Adipocyte (in vitro differentiated cells): ENCODE measurements around the gene FOXN3.
"Not testable (repeated sequence)": the region's sequence is repeated elsewhere in the genome, so short reads cannot be mapped to it uniquely, and the experiment has no call there.

Experiments
- DNase-seq: peaks from one replicate; pipeline ENCODE4 v3.0.0-alpha.2; 2015; ENCODE audit warnings: low read depth
- H3K27me3 ChIP-seq: replicated peaks from 2 replicates; pipeline ENCODE4 v1.7.0; 2013; ENCODE audit warnings: mild to moderate bottlenecking, low read length, moderate library complexity; ENCODE audit not compliant: control insufficient read depth, insufficient read depth
- H3K36me3 ChIP-seq: 2 replicates; pipeline ENCODE4 v1.7.0; 2013; ENCODE audit warnings: low read length, mild to moderate bottlenecking, moderate library complexity; ENCODE audit not compliant: control insufficient read depth, insufficient read depth, severe bottlenecking
- H3K4me1 ChIP-seq: 2 replicates; pipeline ENCODE4 v1.7.0; 2013; ENCODE audit warnings: mild to moderate bottlenecking, low read length, moderate library complexity; ENCODE audit not compliant: control insufficient read depth, insufficient read depth
- H3K4me3 ChIP-seq: 2 replicates; pipeline ENCODE4 v1.7.0; 2013; ENCODE audit warnings: mild to moderate bottlenecking, low read length, moderate library complexity
- H3K9ac ChIP-seq: 2 replicates; pipeline ENCODE4 v1.7.0; 2013; ENCODE audit warnings: mild to moderate bottlenecking, low read length, moderate library complexity
- H3K9me3 ChIP-seq: 2 replicates; pipeline ENCODE4 v1.7.0; 2013; ENCODE audit warnings: mild to moderate bottlenecking, low read length, moderate library complexity; ENCODE audit not compliant: control insufficient read depth

The FOXN3 gene

GRCh38 chr14:89307409-89307808, 109.6 kb downstream of the FOXN3 start:
- no peak overlapping the region for H3K9ac ChIP-seq
- DNase-seq: no peak
- peaks cover 50% of the 10 kb centered on the region for H3K4me1 ChIP-seq
- no peaks in the 10 kb centered on the region for H3K9me3 ChIP-seq
- no peaks in the 10 kb centered on the region for H3K27me3 ChIP-seq
- H3K4me3 ChIP-seq: no peak overlapping the region
- no peaks in the 10 kb centered on the region for H3K36me3 ChIP-seq

- peak; percentile 58 for DNase-seq
- peak overlapping the region; percentile 45 for H3K4me3 ChIP-seq
Measured at GRCh38 chr14:89304972-89305703, 111.9 kb downstream of the FOXN3 start.

GRCh38 chr14:89304561-89304960, 112.5 kb downstream of the FOXN3 start:
- Histone ChIP-seq H3K4me1 (peaks cover 50% of the 10 kb centered on the region), H3K9me3 (no peaks in the 10 kb centered on the region), H3K9ac (peak overlapping the region; percentile 61), H3K4me3 (peak overlapping the region; percentile 65), H3K36me3 (no peaks in the 10 kb centered on the region), H3K27me3 (no peaks in the 10 kb centered on the region)
- DNase-seq: peak; percentile 1

More at GRCh38 chr14:89304972-89305703, 111.9 kb downstream of the FOXN3 start:
- Histone ChIP-seq H3K9ac (peak overlapping the region; percentile 61), H3K9me3 (no peaks in the 10 kb centered on the region), H3K27me3 (no peaks in the 10 kb centered on the region), H3K4me1 (peaks cover 50% of the 10 kb centered on the region), H3K36me3 (no peaks in the 10 kb centered on the region)

GRCh38 chr14:89303456-89304435, 113.3 kb downstream of the FOXN3 start:
- H3K9ac ChIP-seq: peak overlapping the region; percentile 61
- peak overlapping the region; percentile 65 for H3K4me3 ChIP-seq
- H3K27me3 ChIP-seq: no peaks in the 10 kb centered on the region
- no peaks in the 10 kb centered on the region for H3K36me3 ChIP-seq
- H3K9me3 ChIP-seq: no peaks in the 10 kb centered on the region
- DNase-seq: peak; percentile 77
- H3K4me1 ChIP-seq: peaks cover 46% of the 10 kb centered on the region

- no peaks in the 10 kb centered on the region for H3K27me3 ChIP-seq
- DNase-seq: no peak
- no peak overlapping the region for H3K9ac ChIP-seq
- H3K4me3 ChIP-seq: no peak overlapping the region
- H3K4me1 ChIP-seq: peaks cover 37% of the 10 kb centered on the region
- no peaks in the 10 kb centered on the region for H3K36me3 ChIP-seq
- no peaks in the 10 kb centered on the region for H3K9me3 ChIP-seq
Measured at GRCh38 chr14:89302396-89302950, 114.6 kb downstream of the FOXN3 start.

- DNase-seq: no peak
- Histone ChIP-seq H3K9me3 (no peaks in the 10 kb centered on the region), H3K27me3 (no peaks in the 10 kb centered on the region), H3K4me3 (no peak overlapping the region), H3K4me1 (peaks cover 22% of the 10 kb centered on the region), H3K36me3 (no peaks in the 10 kb centered on the region), H3K9ac (no peak overlapping the region)
Measured at GRCh38 chr14:89299587-89299986, 117.4 kb downstream of the FOXN3 start.

GRCh38 chr14:89298056-89298834, 118.8 kb downstream of the FOXN3 start:
- Histone ChIP-seq H3K9ac (no peak overlapping the region), H3K4me3 (no peak overlapping the region), H3K27me3 (no peaks in the 10 kb centered on the region), H3K9me3 (no peaks in the 10 kb centered on the region), H3K36me3 (no peaks in the 10 kb centered on the region), H3K4me1 (peaks cover 8% of the 10 kb centered on the region)
- DNase-seq: no peak

GRCh38 chr14:89296281-89296745, 120.7 kb downstream of the FOXN3 start:
- no peak overlapping the region for H3K9ac ChIP-seq
- H3K27me3 ChIP-seq: no peaks in the 10 kb centered on the region
- no peaks in the 10 kb centered on the region for H3K36me3 ChIP-seq
- no peak overlapping the region for H3K4me3 ChIP-seq
- no peaks in the 10 kb centered on the region for H3K9me3 ChIP-seq
- no peaks in the 10 kb centered on the region for H3K4me1 ChIP-seq
- DNase-seq: no peak

GRCh38 chr14:89294872-89295271, 122.2 kb downstream of the FOXN3 start:
- H3K9ac ChIP-seq: no peak overlapping the region
- no peaks in the 10 kb centered on the region for H3K4me1 ChIP-seq
- H3K36me3 ChIP-seq: peaks cover 12% of the 10 kb centered on the region
- DNase-seq: no peak
- H3K9me3 ChIP-seq: no peaks in the 10 kb centered on the region
- no peaks in the 10 kb centered on the region for H3K27me3 ChIP-seq
- no peak overlapping the region for H3K4me3 ChIP-seq

GRCh38 chr14:89294469-89294868, 122.6 kb downstream of the FOXN3 start:
- not testable (repeated sequence) for H3K4me3 ChIP-seq, DNase-seq, H3K9ac ChIP-seq, H3K9me3 ChIP-seq, H3K27me3 ChIP-seq, H3K4me1 ChIP-seq
- peaks cover 12% of the 10 kb centered on the region for H3K36me3 ChIP-seq
